Caco-2 (cell line): ENCODE measurements around the gene CRYAA. TPM values are rescaled to one million over a fixed set of nuclear protein-coding genes. Genes with fewer than 3 reads are reported as not detected.

Experiments used
- BruUV-seq: library from RNA; stranded (reverse); fragments of 400-500 nt; replicated peaks from 2 replicates; lab custom pipeline; 2021; lab: Mats Ljungman, UMichigan
- CTCF ChIA-PET: fragments of 300-600 bp; sonication (Branson Sonifier 250); formaldehyde crosslinking; loops from one replicate; lab custom pipeline; 2022; ENCODE audit warnings: antibody characterized with exemption; lab: Charles Lee
- POLR2A ChIA-PET: fragments of 300-600 bp; sonication (Branson Sonifier 250); formaldehyde crosslinking; loops from one replicate; lab custom pipeline; 2022; ENCODE audit warnings: antibody characterized with exemption; lab: Charles Lee
- DNase-seq, 2 experiments: peaks; one replicate each; pipeline versions ENCODE4 v3.0.0 to v3.0.0-alpha.2; 2020 to 2022
- H3K27me3 ChIP-seq: replicated peaks from 2 replicates; pipeline ENCODE4 v1.6.0; 2011; ENCODE audit warnings: low read length; ENCODE audit not compliant: control insufficient read depth, insufficient read depth
- H3K36me3 ChIP-seq: 2 replicates; pipeline ENCODE4 v1.5.1; 2011; ENCODE audit warnings: low read length; ENCODE audit not compliant: control insufficient read depth, insufficient read depth
- H3K4me1 ChIP-seq: fragments of 250-450 bp; sonication (Bioruptor Pico); 2 replicates; pipeline ENCODE4 v1.5.1; 2020; ENCODE audit warnings: mild to moderate bottlenecking
- H3K4me3 ChIP-seq: 2 replicates; pipeline ENCODE4 v1.5.1; 2011; ENCODE audit warnings: low read depth, mild to moderate bottlenecking, control low read depth, low read length
- H3K9me3 ChIP-seq: fragments of 250-450 bp; sonication (Bioruptor Pico); 2 replicates; pipeline ENCODE4 v1.5.1; 2020; ENCODE audit warnings: mild to moderate bottlenecking, moderate library complexity
- H3K27ac Mint-ChIP-seq: one replicate; pipeline ENCODE4 v1.8.0; 2022; ENCODE audit warnings: mixed read lengths; ENCODE audit not compliant: unreplicated experiment
- H3K27me3 Mint-ChIP-seq: one replicate; pipeline ENCODE4 v1.8.0; 2022; ENCODE audit warnings: mixed read lengths; ENCODE audit not compliant: insufficient read depth, unreplicated experiment
- H3K36me3 Mint-ChIP-seq: one replicate; pipeline ENCODE4 v1.8.0; 2022; ENCODE audit warnings: mild to moderate bottlenecking, mixed read lengths; ENCODE audit not compliant: insufficient read depth, unreplicated experiment
- H3K4me1 Mint-ChIP-seq: one replicate; pipeline ENCODE4 v1.8.0; 2022; ENCODE audit warnings: low read depth, mixed read lengths; ENCODE audit not compliant: unreplicated experiment
- H3K4me3 Mint-ChIP-seq: one replicate; pipeline ENCODE4 v1.8.0; 2022; ENCODE audit warnings: mild to moderate bottlenecking, moderate library complexity, mixed read lengths; ENCODE audit not compliant: unreplicated experiment
- H3K9me3 Mint-ChIP-seq: one replicate; pipeline ENCODE4 v1.8.0; 2022; ENCODE audit warnings: mixed read lengths; ENCODE audit not compliant: unreplicated experiment
- CTCF ChIP-seq, 2 experiments: fragments of 200-600 bp in 1 of 2; IDR thresholded peaks; 1 replicate in 1 of 2; 2 replicates in 1 of 2; pipeline versions ENCODE4 v1.5.1 to v1.8.0; 2011 to 2022; ENCODE audit warnings: antibody characterized with exemption in 1 of 2, control low read depth in 1 of 2, inconsistent platforms in 1 of 2, low read depth in 1 of 2, low read length in 1 of 2, mild to moderate bottlenecking in 1 of 2, moderate library complexity in 1 of 2; ENCODE audit not compliant: insufficient read depth in 1 of 2, severe bottlenecking in 1 of 2, unreplicated experiment in 1 of 2
- intact Hi-C: fragments of 100-400 bp; cut with micrococcal nuclease; formaldehyde crosslinking; loops from one replicate; pipeline ENCODE4 v1.10.0; 2022; ENCODE audit not compliant: unreplicated experiment
- total RNA-seq: library from RNA; stranded (reverse); gene quantifications from 2 replicates; pipeline ENCODE4 v1.2.3, GENCODE V29; 2022

Gene CRYAA
- total RNA-seq, 1 experiment from 2014 or later, result not detected

- ChIA-PET POLR2A (no interaction called here), CTCF (no interaction called here)
- H3K4me1 ChIP-seq, result no peaks in the 10 kb centered on the region
- no peaks in the 10 kb centered on the region for H3K36me3 ChIP-seq
- Mint-ChIP-seq H3K4me1 (no peaks in the 10 kb centered on the region), H3K27me3 (no peaks in the 10 kb centered on the region), H3K4me3 (no peak overlapping the region), H3K36me3 (peaks cover 6% of the 10 kb centered on the region), H3K27ac (peak overlapping the region; percentile 33), H3K9me3 (peaks cover 1% of the 10 kb centered on the region)
- no peak for TF ChIP-seq CTCF (IDR thresholded peaks at IDR 0.05; ENCODE audit: insufficient read depth in 1 of 2, low read depth in 1 of 2, low read length in 1 of 2, severe bottlenecking in 1 of 2, unreplicated experiment in 1 of 2)
- no peaks in the 10 kb centered on the region for H3K9me3 ChIP-seq
- peak in 1 of 2 experiments; percentile 30 for DNase-seq
- intact Hi-C loops, result no loop called here
- no peak overlapping the region for H3K4me3 ChIP-seq
- no TSS peak for BruUV-seq
- H3K27me3 ChIP-seq, result no peaks in the 10 kb centered on the region
Measured at GRCh38 chr21:43211072-43211759, 42.4 kb downstream of the CRYAA start.

GRCh38 chr21:43211760-43212115 lies 42.9 kb downstream of the CRYAA start:
- BruUV-seq, result no TSS peak
- ChIA-PET POLR2A (no interaction called here), CTCF (no interaction called here)
- intact Hi-C loops, result no loop called here
- peak overlapping the region; percentile 33 for H3K27ac Mint-ChIP-seq
- no peaks in the 10 kb centered on the region for H3K27me3 ChIP-seq
- H3K27me3 Mint-ChIP-seq, result no peaks in the 10 kb centered on the region
- no peak for TF ChIP-seq CTCF (IDR thresholded peaks at IDR 0.05; ENCODE audit: insufficient read depth in 1 of 2, low read depth in 1 of 2, low read length in 1 of 2, severe bottlenecking in 1 of 2, unreplicated experiment in 1 of 2)
- H3K4me3 ChIP-seq, result no peak overlapping the region
- H3K9me3 Mint-ChIP-seq, result no peaks in the 10 kb centered on the region
- H3K36me3 Mint-ChIP-seq, result peaks cover 6% of the 10 kb centered on the region
- H3K4me1 ChIP-seq, result no peaks in the 10 kb centered on the region
- no peaks in the 10 kb centered on the region for H3K36me3 ChIP-seq
- DNase-seq, result peak in 1 of 2 experiments; percentile 5
- H3K4me3 Mint-ChIP-seq, result no peak overlapping the region
- H3K4me1 Mint-ChIP-seq, result no peaks in the 10 kb centered on the region
- H3K9me3 ChIP-seq, result no peaks in the 10 kb centered on the region

Other genes with a start within 250 kb of the CRYAA start
- gene ERVH48-1, start 243.4 kb upstream of the CRYAA start, total RNA-seq, result 37.9 and 47.7 TPM in 2 replicates
- gene PKNOX1, start 194.4 kb upstream of the CRYAA start, total RNA-seq, result 10.7 TPM in 2 replicates
- gene CBS, start 93.2 kb upstream of the CRYAA start, total RNA-seq, result 194 and 202 TPM in 2 replicates
- 58.6 and 64.8 TPM in 2 replicates for gene U2AF1, start 61.4 kb upstream of the CRYAA start, total RNA-seq